ENCODE results near the gene GIGYF2.

GIGYF2 gene

GRCh38 chr2:232689152-232689910 is 7.8 kb upstream of the GIGYF2 start:
- TF ChIP-seq USF1 (IDR thresholded peaks at IDR 0.05) = peak; percentile 33; the same call in 1 of the 2 replicates
- TF ChIP-seq REST (IDR thresholded peaks at IDR 0.05; ENCODE audit: low read depth) = no peak
- TF ChIP-seq NFIC (IDR thresholded peaks at IDR 0.05) = peak; percentile 72
- no peak for TF ChIP-seq TEAD4 (IDR thresholded peaks at IDR 0.05)
- TF ChIP-seq FOXM1 (IDR thresholded peaks at IDR 0.05; ENCODE audit: borderline replicate concordance, low read depth) = no peak
- no peak; the same call in 1 of the 2 replicates for TF ChIP-seq YY1 (IDR thresholded peaks at IDR 0.05; ENCODE audit: low read depth)

- TF ChIP-seq CEBPB (IDR thresholded peaks at IDR 0.05) = no peak
- TF ChIP-seq MAX (IDR thresholded peaks at IDR 0.05) = no peak
- no peak for TF ChIP-seq TCF12 (IDR thresholded peaks at IDR 0.05; ENCODE audit: low read depth)
Observed at GRCh38 chr2:232693344-232693743, 3.8 kb upstream of the GIGYF2 start.

- TF ChIP-seq USF1 (IDR thresholded peaks at IDR 0.05) = no peak
Observed at GRCh38 chr2:232696609-232697058, 497 bp upstream of the GIGYF2 start.

GRCh38 chr2:232697807-232698110 is 628 bp downstream of the GIGYF2 start:
- TF ChIP-seq NFIC (IDR thresholded peaks at IDR 0.05) (no peak), TAF1 (IDR thresholded peaks at IDR 0.05; ENCODE audit: low read depth) (no peak; the same call in 1 of the 2 replicates), REST (IDR thresholded peaks at IDR 0.05; ENCODE audit: low read depth) (no peak), MAX (IDR thresholded peaks at IDR 0.05) (no peak)

GRCh38 chr2:232698556-232699091 is 1.5 kb downstream of the GIGYF2 start:
- TF ChIP-seq ZBTB7A (IDR thresholded peaks at IDR 0.05; ENCODE audit: low read depth) (no peak), MAX (IDR thresholded peaks at IDR 0.05) (no peak), USF1 (IDR thresholded peaks at IDR 0.05) (no peak), NFIC (IDR thresholded peaks at IDR 0.05) (no peak), TEAD4 (IDR thresholded peaks at IDR 0.05) (no peak), TAF1 (IDR thresholded peaks at IDR 0.05; ENCODE audit: low read depth) (no peak)

GRCh38 chr2:232699110-232699509 is 2.0 kb downstream of the GIGYF2 start:
- no peak for TF ChIP-seq ZBTB7A (IDR thresholded peaks at IDR 0.05; ENCODE audit: low read depth)
- TF ChIP-seq USF1 (IDR thresholded peaks at IDR 0.05) = no peak
- no peak for TF ChIP-seq TEAD4 (IDR thresholded peaks at IDR 0.05)
- TF ChIP-seq TAF1 (IDR thresholded peaks at IDR 0.05; ENCODE audit: low read depth) = no peak
- TF ChIP-seq CEBPB (IDR thresholded peaks at IDR 0.05) = no peak
- TF ChIP-seq MAX (IDR thresholded peaks at IDR 0.05) = no peak
- no peak for TF ChIP-seq TCF12 (IDR thresholded peaks at IDR 0.05; ENCODE audit: low read depth)
- no peak for TF ChIP-seq EGR1 (IDR thresholded peaks at IDR 0.05)
- TF ChIP-seq CREB1 (IDR thresholded peaks at IDR 0.05; ENCODE audit: low read depth) = no peak
- no peak for TF ChIP-seq RAD21 (IDR thresholded peaks at IDR 0.05; ENCODE audit: low read depth)
- no peak for TF ChIP-seq NFIC (IDR thresholded peaks at IDR 0.05)

All from Ishikawa (cell line).